H1 (cell line): Measurements from ENCODE around the gene ARHGAP5. TPM values are rescaled to one million over a fixed set of nuclear protein-coding genes. Genes with fewer than 3 reads are reported as not detected.

Source experiments
- CTCF ChIA-PET: fragments of 300-600 bp; sonication (Branson Sonifier 250); formaldehyde crosslinking; loops from one replicate; lab custom pipeline; 2021; ENCODE audit not compliant: partially characterized antibody; lab: Charles Lee
- POLR2A ChIA-PET: fragments of 300-600 bp; sonication (Branson Sonifier 250); formaldehyde crosslinking; loops from one replicate; lab custom pipeline; 2021; ENCODE audit warnings: inconsistent platforms; ENCODE audit not compliant: partially characterized antibody; lab: Charles Lee
- DNase-seq, 2 experiments: peaks; one replicate each; pipeline versions ENCODE4 v3.0.0 to v3.0.0-alpha.2; 2010 to 2022; ENCODE audit warnings: low spot score in 2 of 2, low read depth in 1 of 2, mixed read lengths in 1 of 2
- FAIRE-seq: peaks from 2 replicates; lab custom pipeline; 2011; peaks lifted over from hg19 to GRCh38; lab: Jason Lieb, UNC
- H2AFZ ChIP-seq: 2 replicates; pipeline ENCODE4 v1.8.1; 2012; ENCODE audit warnings: low read length, inconsistent platforms
- H2AK5ac ChIP-seq: 2 replicates; pipeline ENCODE4 v1.6.1; 2013; ENCODE audit warnings: low read depth, low read length
- H2BK120ac ChIP-seq: replicated peaks from 2 replicates; pipeline ENCODE3; 2013; ENCODE audit warnings: low read depth, low read length, inconsistent platforms
- H2BK12ac ChIP-seq: 2 replicates; pipeline ENCODE4 v1.6.1; 2013; ENCODE audit warnings: low read depth, low read length
- H2BK15ac ChIP-seq: 2 replicates; pipeline ENCODE4 v1.6.1; 2013; ENCODE audit warnings: low read length
- H2BK20ac ChIP-seq: 2 replicates; pipeline ENCODE4 v1.6.1; 2013; ENCODE audit warnings: low read length
- H2BK5ac ChIP-seq: 2 replicates; pipeline ENCODE4 v1.6.1; 2013; ENCODE audit warnings: low read depth, low read length
- H3K14ac ChIP-seq: 2 replicates; pipeline ENCODE4 v1.6.1; 2013; ENCODE audit warnings: inconsistent platforms; ENCODE audit not compliant: insufficient read length
- H3K18ac ChIP-seq: 2 replicates; pipeline ENCODE4 v1.6.1; 2013; ENCODE audit warnings: low read length; ENCODE audit errors: extremely low read depth
- H3K23ac ChIP-seq: 2 replicates; pipeline ENCODE4 v1.6.1; 2013; ENCODE audit warnings: inconsistent platforms; ENCODE audit not compliant: insufficient read length
- H3K23me2 ChIP-seq: 2 replicates; pipeline ENCODE4 v1.6.1; 2013; ENCODE audit warnings: low read depth, low read length
- H3K27ac ChIP-seq: 2 replicates; pipeline ENCODE4 v1.6.1; 2011; ENCODE audit warnings: low read depth, low read length, inconsistent platforms
- H3K27me3 ChIP-seq, 4 experiments: replicated peaks in 1 of 4; 1 replicate in 1 of 4; 2 replicates in 3 of 4; pipeline versions ENCODE4 v1.6.1 to v1.8.1; 2011 to 2013; ENCODE audit warnings: low read length in 3 of 4, mild to moderate bottlenecking in 3 of 4, inconsistent platforms in 2 of 4, mixed read lengths in 2 of 4, moderate library complexity in 1 of 4; ENCODE audit not compliant: control insufficient read depth in 3 of 4, insufficient read depth in 3 of 4; ENCODE audit errors: extremely low read depth in 1 of 4
- H3K36me3 ChIP-seq, 4 experiments: 2 replicates each; pipeline versions ENCODE4 v1.6.1 to v1.8.1; 2011 to 2013; ENCODE audit warnings: mild to moderate bottlenecking in 4 of 4, low read length in 3 of 4, moderate library complexity in 2 of 4, control low read depth in 1 of 4, inconsistent platforms in 1 of 4; ENCODE audit not compliant: insufficient read depth in 4 of 4, control insufficient read depth in 2 of 4
- H3K4ac ChIP-seq: replicated peaks from 2 replicates; pipeline ENCODE3; 2013; ENCODE audit warnings: low read length, low read depth, mixed read lengths, inconsistent platforms; ENCODE audit not compliant: insufficient read length
- H3K4me1 ChIP-seq, 4 experiments: replicated peaks in 1 of 4; 1 replicate in 1 of 4; 2 replicates in 3 of 4; pipeline versions ENCODE4 v1.6.1 to v1.8.1; 2011 to 2013; ENCODE audit warnings: low read length in 3 of 4, inconsistent platforms in 2 of 4, mixed read lengths in 1 of 4; ENCODE audit not compliant: insufficient read depth in 4 of 4, control insufficient read depth in 3 of 4
- H3K4me2 ChIP-seq, 2 experiments: 2 replicates each; pipeline versions ENCODE4 v1.6.1 to v1.8.1; 2011 to 2013; ENCODE audit warnings: low read depth in 2 of 2, low read length in 2 of 2, control low read depth in 1 of 2, inconsistent platforms in 1 of 2, mild to moderate bottlenecking in 1 of 2; ENCODE audit not compliant: insufficient read depth in 1 of 2
- H3K4me3 ChIP-seq, 4 experiments: fragments of 200-600, 300-600 bp in 1 of 4; sonication (generic), shearing (Covaris generic), sonication (Bioruptor Twin) in 1 of 4; 2 replicates each; pipeline versions ENCODE4 v1.5.1 to v1.8.1; 2011 to 2016; ENCODE audit warnings: low read length in 4 of 4, low read depth in 3 of 4, control low read depth in 2 of 4, inconsistent platforms in 2 of 4, mild to moderate bottlenecking in 2 of 4, mixed read lengths in 1 of 4, moderate library complexity in 1 of 4; ENCODE audit not compliant: insufficient read depth in 2 of 4; ENCODE audit errors: extremely low read depth in 1 of 4
- H3K56ac ChIP-seq: replicated peaks from 2 replicates; pipeline ENCODE3; 2013; ENCODE audit warnings: low read depth, mild to moderate bottlenecking, mixed read lengths, low read length, inconsistent platforms; ENCODE audit not compliant: insufficient read length
- H3K79me1 ChIP-seq: 2 replicates; pipeline ENCODE4 v1.6.1; 2013; ENCODE audit warnings: low read depth, low read length, control low read depth
- H3K79me2 ChIP-seq, 2 experiments: 2 replicates each; pipeline versions ENCODE4 v1.6.1 to v1.8.1; 2012 to 2013; ENCODE audit warnings: low read length in 2 of 2, mild to moderate bottlenecking in 2 of 2, inconsistent platforms in 1 of 2; ENCODE audit not compliant: insufficient read depth in 2 of 2, control insufficient read depth in 1 of 2
- H3K9ac ChIP-seq, 4 experiments: replicated peaks in 1 of 4; 1 replicate in 1 of 4; 2 replicates in 3 of 4; pipeline versions ENCODE4 v1.6.1 to v1.8.1; 2011 to 2013; ENCODE audit warnings: low read depth in 3 of 4, low read length in 3 of 4, control low read depth in 2 of 4, mild to moderate bottlenecking in 2 of 4, moderate library complexity in 2 of 4, inconsistent platforms in 1 of 4; ENCODE audit errors: extremely low read depth in 1 of 4
- H3K9me3 ChIP-seq, 2 experiments: 2 replicates each; pipeline versions ENCODE4 v1.6.1 to v1.8.1; 2012 to 2013; ENCODE audit warnings: mild to moderate bottlenecking in 2 of 2, moderate library complexity in 2 of 2, control low read depth in 1 of 2, inconsistent platforms in 1 of 2, low read depth in 1 of 2, low read length in 1 of 2, mixed read lengths in 1 of 2; ENCODE audit not compliant: insufficient read depth in 2 of 2
- H4K20me1 ChIP-seq, 2 experiments: replicated peaks in 1 of 2; 2 replicates each; pipeline versions ENCODE3 to v1.8.1; 2011 to 2013; ENCODE audit warnings: inconsistent platforms in 2 of 2, low read length in 2 of 2, mild to moderate bottlenecking in 1 of 2; ENCODE audit not compliant: insufficient read depth in 2 of 2, control insufficient read depth in 1 of 2
- H4K5ac ChIP-seq: 2 replicates; pipeline ENCODE4 v1.6.1; 2013; ENCODE audit warnings: low read length, low read depth, mixed read lengths, inconsistent platforms; ENCODE audit not compliant: insufficient read length
- H4K8ac ChIP-seq: 2 replicates; pipeline ENCODE4 v1.8.0; 2013; ENCODE audit warnings: mild to moderate bottlenecking, moderate library complexity, low read length, inconsistent platforms; ENCODE audit not compliant: insufficient read depth; ENCODE audit errors: extremely low read depth
- H4K91ac ChIP-seq: replicated peaks from 2 replicates; pipeline ENCODE3; 2013; ENCODE audit warnings: low read length, mixed read lengths, inconsistent platforms; ENCODE audit not compliant: insufficient read length
- ATF2 ChIP-seq: IDR thresholded peaks from 2 replicates; pipeline ENCODE4 v1.6.1; 2012; ENCODE audit warnings: low read length, inconsistent platforms
- BACH1 ChIP-seq: IDR thresholded peaks from 2 replicates; pipeline ENCODE4 v1.6.1; 2012; ENCODE audit warnings: low read length, improper control_type of control experiment
- CHD1 ChIP-seq: IDR thresholded peaks from 2 replicates; pipeline ENCODE4 v1.6.1; 2012; ENCODE audit warnings: low read depth, low read length, improper control_type of control experiment
- CTCF ChIP-seq, 3 experiments: IDR thresholded peaks; 1 replicate in 2 of 3; 2 replicates in 1 of 3; pipeline versions ENCODE4 v1.5.1 to v1.6.1; 2011; ENCODE audit warnings: low read length in 3 of 3, mild to moderate bottlenecking in 3 of 3, inconsistent platforms in 2 of 3, low read depth in 1 of 3, moderate library complexity in 1 of 3; ENCODE audit not compliant: insufficient read depth in 1 of 3; ENCODE audit errors: control extremely low read depth in 1 of 3
- GABPA ChIP-seq: IDR thresholded peaks from 2 replicates; pipeline ENCODE4 v1.6.1; 2011; ENCODE audit warnings: mild to moderate bottlenecking, low read length, moderate library complexity, borderline replicate concordance; ENCODE audit not compliant: insufficient read depth
- NRF1 ChIP-seq: IDR thresholded peaks from 2 replicates; pipeline ENCODE4 v1.6.1; 2011; ENCODE audit warnings: mild to moderate bottlenecking, low read depth, low read length, improper control_type of control experiment
- PHF8 ChIP-seq: fragments of 200-600 bp; sonication (generic); conservative IDR thresholded peaks from 2 replicates; pipeline ENCODE4 v1.7.1; 2012; ENCODE audit warnings: low read depth, mild to moderate bottlenecking, inconsistent platforms, low read length, moderate library complexity
- POLR2A ChIP-seq, 2 experiments: IDR thresholded peaks; 1 replicate in 1 of 2; 2 replicates in 1 of 2; pipeline ENCODE4 v1.6.1; 2011; ENCODE audit warnings: low read depth in 2 of 2, low read length in 2 of 2, mild to moderate bottlenecking in 2 of 2; ENCODE audit errors: control extremely low read depth in 1 of 2
- SRF ChIP-seq: IDR thresholded peaks from 2 replicates; pipeline ENCODE4 v1.6.1; 2011; ENCODE audit warnings: mild to moderate bottlenecking, low read depth, low read length, moderate library complexity
- WGBS, 2 experiments: shearing (Covaris generic) in 1 of 2; methylation state at CpG; one replicate each; pipeline versions ENCODE4 v1.1.6 to v1.1.7; 2013 to 2015; ENCODE audit warnings: low lambda C conversion rate in 2 of 2, mixed read lengths in 2 of 2, inconsistent platforms in 1 of 2, low coverage in 1 of 2, missing lambda C conversion rate in 1 of 2; ENCODE audit not compliant: insufficient replicate concordance in 2 of 2, insufficient coverage in 1 of 2, insufficient read length in 1 of 2; ENCODE audit errors: extremely low coverage in 1 of 2, missing lambda C conversion rate in 1 of 2; 5-methylcytosine and 5-hydroxymethylcytosine counted together
- polyA plus RNA-seq, 7 experiments: library from polyadenylated mRNA; depleted of rRNA in 3 of 7; stranded (reverse) in 5 of 7; unstranded in 2 of 7; fragments of >200 nt in 5 of 7; fragments of 200-250 nt in 2 of 7; gene quantifications; 1 replicate in 5 of 7; 2 replicates in 1 of 7; 4 replicates in 1 of 7; pipeline versions ENCODE4 v1.2.1 to v1.2.3, GENCODE V29; 2011 to 2013; ENCODE audit warnings: missing spikeins in 2 of 7, mixed read lengths in 2 of 7
- total RNA-seq: library from RNA; stranded (reverse); fragmentation: NEBNext Ultra II Directional; extraction: Animal tissue kit (Norgen Biotek cat#: 25700); gene quantifications from 2 replicates; pipeline ENCODE4 v1.2.1, GENCODE V29; 2021

Gene ARHGAP5
- total and polyA plus RNA-seq, 2 of the 8 experiments (the other 6 are each of a cell fraction or from before 2014, with no cell fraction given): 7.8 to 77.3 TPM

GRCh38 chr14:32190673-32191072, 113.6 kb downstream of the ARHGAP5 start:
- no peaks in the 10 kb centered on the region for H3K79me1 ChIP-seq
- H2BK20ac ChIP-seq: no peak overlapping the region
- no peak overlapping the region for H3K18ac ChIP-seq
- 97% methylated on average over 3 of the region's 3 CpGs; no CpG with 5 or more reads in 1 of the 2 experiments for WGBS, 2 experiments
- H2AFZ ChIP-seq: no peak overlapping the region
- H4K20me1 ChIP-seq: no peaks in the 10 kb centered on the region
- H2AK5ac ChIP-seq: no peak overlapping the region
- H3K14ac ChIP-seq: no peak overlapping the region
- POLR2A ChIA-PET: no interaction called here
- H2BK12ac ChIP-seq: no peak overlapping the region
- H3K23me2 ChIP-seq: no peaks in the 10 kb centered on the region
- no peak overlapping the region for H2BK5ac ChIP-seq
- H3K4me3 ChIP-seq: no peak overlapping the region
- no peak overlapping the region for H3K9ac ChIP-seq
- no peaks in the 10 kb centered on the region for H3K9me3 ChIP-seq
- no peaks in the 10 kb centered on the region for H3K4me1 ChIP-seq
- H3K79me2 ChIP-seq: no peaks in the 10 kb centered on the region
- TF ChIP-seq ATF2: no peak
- TF ChIP-seq POLR2A (IDR thresholded peaks at IDR 0.05; ENCODE audit: control extremely low read depth in 1 of 2, low read depth in 2 of 2, low read length in 2 of 2): no peak
- no peak for TF ChIP-seq CTCF (IDR thresholded peaks at IDR 0.05; ENCODE audit: control extremely low read depth in 1 of 3, insufficient read depth in 1 of 3, low read depth in 1 of 3, low read length in 3 of 3)
- no peak for TF ChIP-seq GABPA
- no peak for TF ChIP-seq CHD1
- no peak for TF ChIP-seq PHF8
- TF ChIP-seq BACH1: no peak
- no peak for TF ChIP-seq NRF1
- TF ChIP-seq SRF: no peak
- no peak for DNase-seq
- H3K27ac ChIP-seq: no peak overlapping the region
- no peak overlapping the region for H3K4ac ChIP-seq
- H4K5ac ChIP-seq: no peak overlapping the region
- H2BK15ac ChIP-seq: no peak overlapping the region
- CTCF ChIA-PET: no interaction called here
- H4K8ac ChIP-seq: no peak overlapping the region
- H3K4me2 ChIP-seq: no peak overlapping the region
- H2BK120ac ChIP-seq: no peak overlapping the region
- no peak for FAIRE-seq
- no peak overlapping the region for H3K56ac ChIP-seq
- no peak overlapping the region for H3K23ac ChIP-seq
- no peak overlapping the region for H4K91ac ChIP-seq
- no peaks in the 10 kb centered on the region for H3K36me3 ChIP-seq
- no peaks in the 10 kb centered on the region for H3K27me3 ChIP-seq
